Measurements from ENCODE around the gene KNSTRN.

Gene KNSTRN

DNA sequence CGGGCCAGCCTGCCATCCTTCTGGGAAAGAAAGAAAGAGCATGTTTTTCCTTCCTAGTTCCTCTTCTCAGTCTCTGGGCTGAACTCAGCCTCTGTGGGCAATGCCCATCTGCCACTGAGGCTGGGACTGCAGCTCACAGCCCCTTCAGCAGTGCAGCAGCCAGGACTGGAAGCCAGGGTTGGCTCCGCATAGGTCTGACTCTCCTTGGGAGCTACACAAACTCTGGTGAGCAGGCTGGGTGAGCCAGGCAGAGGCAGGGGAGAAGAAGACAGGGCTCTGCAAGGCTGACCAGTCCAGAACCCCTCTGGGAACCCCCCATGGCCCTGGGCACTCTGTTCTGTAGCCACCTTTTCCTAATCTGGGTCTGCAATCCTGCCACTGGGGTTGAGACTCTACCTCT is 20.9 kb upstream of the KNSTRN start:
- no peak overlapping the region for H3K4me3 Mint-ChIP-seq
- TF ChIP-seq, protein P1, sequence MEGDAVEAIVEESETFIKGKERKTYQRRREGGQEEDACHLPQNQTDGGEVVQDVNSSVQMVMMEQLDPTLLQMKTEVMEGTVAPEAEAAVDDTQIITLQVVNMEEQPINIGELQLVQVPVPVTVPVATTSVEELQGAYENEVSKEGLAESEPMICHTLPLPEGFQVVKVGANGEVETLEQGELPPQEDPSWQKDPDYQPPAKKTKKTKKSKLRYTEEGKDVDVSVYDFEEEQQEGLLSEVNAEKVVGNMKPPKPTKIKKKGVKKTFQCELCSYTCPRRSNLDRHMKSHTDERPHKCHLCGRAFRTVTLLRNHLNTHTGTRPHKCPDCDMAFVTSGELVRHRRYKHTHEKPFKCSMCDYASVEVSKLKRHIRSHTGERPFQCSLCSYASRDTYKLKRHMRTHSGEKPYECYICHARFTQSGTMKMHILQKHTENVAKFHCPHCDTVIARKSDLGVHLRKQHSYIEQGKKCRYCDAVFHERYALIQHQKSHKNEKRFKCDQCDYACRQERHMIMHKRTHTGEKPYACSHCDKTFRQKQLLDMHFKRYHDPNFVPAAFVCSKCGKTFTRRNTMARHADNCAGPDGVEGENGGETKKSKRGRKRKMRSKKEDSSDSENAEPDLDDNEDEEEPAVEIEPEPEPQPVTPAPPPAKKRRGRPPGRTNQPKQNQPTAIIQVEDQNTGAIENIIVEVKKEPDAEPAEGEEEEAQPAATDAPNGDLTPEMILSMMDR (IDR thresholded peaks at IDR 0.05), result no peak
- no peak for DNase-seq
- H3K27me3 Mint-ChIP-seq (ENCODE audit: low read depth, poor library complexity), result peaks cover 67% of the 10 kb centered on the region
- no peaks in the 10 kb centered on the region for H3K9me3 Mint-ChIP-seq
- H3K4me1 Mint-ChIP-seq, result peaks cover 8% of the 10 kb centered on the region
- H3K36me3 Mint-ChIP-seq (ENCODE audit: low read depth), result no peaks in the 10 kb centered on the region
- H3K27ac Mint-ChIP-seq, result no peak overlapping the region

DNA sequence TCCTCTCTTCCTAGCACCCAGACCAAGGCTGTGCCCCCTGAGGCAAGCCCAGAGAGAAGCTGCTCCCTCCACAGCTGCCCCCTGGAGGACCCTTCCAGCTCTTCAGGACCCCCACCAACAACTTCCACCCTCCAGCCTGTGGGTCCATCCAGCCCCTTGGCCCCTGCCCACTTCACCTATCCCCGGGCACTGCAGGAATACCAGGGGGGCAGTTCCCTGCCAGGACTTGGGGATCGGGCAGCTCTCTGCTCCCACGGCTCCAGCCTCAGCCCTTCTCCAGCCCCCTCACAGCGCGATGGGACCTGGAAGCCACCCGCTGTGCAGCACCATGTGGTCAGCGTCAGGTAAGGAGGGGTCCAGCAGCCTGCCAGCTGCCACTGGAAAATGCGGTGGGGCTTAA is 18.9 kb upstream of the KNSTRN start:
- Mint-ChIP-seq H3K36me3 (ENCODE audit: low read depth) (no peaks in the 10 kb centered on the region), H3K27me3 (ENCODE audit: low read depth, poor library complexity) (peaks cover 71% of the 10 kb centered on the region), H3K4me3 (no peak overlapping the region), H3K9me3 (no peaks in the 10 kb centered on the region), H3K4me1 (peaks cover 7% of the 10 kb centered on the region), H3K27ac (no peak overlapping the region)
- TF ChIP-seq, protein P1 (IDR thresholded peaks at IDR 0.05), result no peak
- no peak for DNase-seq

DNA sequence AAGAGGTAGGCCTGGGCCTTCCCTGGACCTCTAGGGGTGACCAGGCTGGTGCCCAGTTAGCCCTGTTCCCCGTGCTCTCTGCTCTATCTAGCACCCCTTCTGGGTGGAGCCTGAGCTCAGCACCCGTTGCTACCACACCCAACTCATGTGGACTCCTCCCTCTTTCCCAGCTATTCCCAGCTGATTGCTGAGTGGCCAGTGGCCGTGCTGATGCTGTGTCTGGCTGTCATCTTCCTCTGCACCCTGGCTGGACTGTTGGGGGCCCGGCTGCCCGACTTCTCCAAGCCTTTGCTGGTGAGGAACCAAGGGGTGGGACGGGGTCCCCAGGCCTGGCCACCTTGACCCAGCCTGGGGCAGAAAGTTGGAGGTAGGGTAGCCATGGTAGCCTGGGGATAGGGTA is 18.3 kb upstream of the KNSTRN start:
- no peaks in the 10 kb centered on the region for H3K36me3 Mint-ChIP-seq (ENCODE audit: low read depth)
- no peaks in the 10 kb centered on the region for H3K9me3 Mint-ChIP-seq
- H3K4me3 Mint-ChIP-seq, result no peak overlapping the region
- peaks cover 71% of the 10 kb centered on the region for H3K27me3 Mint-ChIP-seq (ENCODE audit: low read depth, poor library complexity)
- TF ChIP-seq, protein P1 (IDR thresholded peaks at IDR 0.05), result no peak
- no peak for DNase-seq
- H3K4me1 Mint-ChIP-seq, result peaks cover 4% of the 10 kb centered on the region
- no peak overlapping the region for H3K27ac Mint-ChIP-seq

DNA sequence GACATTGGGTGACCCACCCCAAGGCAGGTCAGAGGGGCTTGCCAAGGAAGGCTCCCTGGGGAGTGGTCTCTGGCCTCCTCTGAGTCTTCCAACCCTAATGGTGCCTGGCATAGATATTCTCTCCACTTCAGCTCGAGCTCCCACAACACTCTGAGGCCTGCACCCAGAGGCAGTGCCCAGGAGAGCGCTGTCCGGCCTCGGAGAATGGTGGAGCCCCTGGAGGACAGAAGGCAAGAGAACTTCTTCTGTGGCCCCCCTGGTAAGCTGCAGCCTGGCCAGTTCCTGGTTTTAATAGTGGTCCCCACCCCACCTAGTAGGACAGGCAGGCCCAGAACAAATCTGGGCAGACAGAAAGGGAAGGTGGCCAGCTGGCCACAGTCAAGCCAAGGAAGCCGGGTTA is 17.5 kb upstream of the KNSTRN start:
- H3K9me3 Mint-ChIP-seq, result no peaks in the 10 kb centered on the region
- TF ChIP-seq, protein P1 (IDR thresholded peaks at IDR 0.05), result no peak
- peaks cover 67% of the 10 kb centered on the region for H3K27me3 Mint-ChIP-seq (ENCODE audit: low read depth, poor library complexity)
- H3K36me3 Mint-ChIP-seq (ENCODE audit: low read depth), result no peaks in the 10 kb centered on the region
- peaks cover 4% of the 10 kb centered on the region for H3K4me1 Mint-ChIP-seq
- H3K27ac Mint-ChIP-seq, result no peak overlapping the region
- DNase-seq, result no peak
- H3K4me3 Mint-ChIP-seq, result no peak overlapping the region

DNA sequence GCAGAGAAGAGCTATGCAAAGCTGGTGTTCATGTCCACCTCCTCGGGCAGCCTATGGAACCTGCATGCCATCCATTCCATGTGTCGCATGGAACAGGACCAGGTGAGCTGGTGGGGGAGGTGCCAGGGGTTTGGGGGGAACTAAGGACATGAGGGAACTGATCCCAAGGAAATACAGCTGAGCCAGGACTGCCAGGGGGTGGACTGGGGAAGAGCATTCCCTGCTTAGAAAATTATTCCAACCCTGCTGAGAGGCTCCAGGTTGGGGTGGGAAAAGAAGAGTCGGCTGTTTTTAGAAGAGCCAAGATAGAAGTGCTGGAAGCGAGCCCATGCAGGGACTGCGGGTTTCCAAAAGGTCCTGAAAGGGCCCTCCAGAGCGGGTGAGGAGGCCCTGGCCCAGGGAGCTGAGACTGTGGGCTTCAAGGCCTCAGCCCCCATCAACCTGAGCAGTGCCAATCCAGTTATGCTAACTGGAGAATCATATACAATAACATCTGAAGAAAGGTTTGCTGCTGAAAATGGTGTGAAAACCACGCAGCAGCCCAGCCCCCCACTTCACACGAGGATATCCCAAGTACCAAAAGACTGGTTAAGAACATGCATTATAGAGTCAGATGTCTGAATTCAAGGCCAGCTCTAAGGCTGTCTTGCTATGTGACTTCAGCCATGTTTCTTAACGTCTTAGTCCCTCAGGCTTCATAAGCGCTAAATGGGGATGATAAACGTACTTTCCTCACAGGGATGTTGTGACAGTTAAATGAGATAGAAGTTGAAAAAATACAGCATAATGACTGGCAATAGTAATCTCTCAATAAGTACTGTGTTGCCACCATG is 16.7 kb upstream of the KNSTRN start:
- Mint-ChIP-seq H3K4me1 (peaks cover 4% of the 10 kb centered on the region), H3K27ac (no peak overlapping the region), H3K27me3 (ENCODE audit: low read depth, poor library complexity) (peaks cover 67% of the 10 kb centered on the region), H3K36me3 (ENCODE audit: low read depth) (no peaks in the 10 kb centered on the region), H3K4me3 (no peak overlapping the region), H3K9me3 (no peaks in the 10 kb centered on the region)
- TF ChIP-seq, protein P1 (IDR thresholded peaks at IDR 0.05), result no peak
- no peak for DNase-seq
